NCI-H82 treated with DMSO at 0.1 percent for 48 hours (cell line): ENCODE measurements around the gene ASMT.
"Not testable (repeated sequence)": the region's sequence is repeated elsewhere in the genome, so short reads cannot be mapped to it uniquely, and the experiment has no call there.

Experiments used
- DNase-seq: peaks from one replicate; lab custom pipeline; 2025; ENCODE audit not compliant: unreplicated experiment; lab: John Stamatoyannopoulos, UW

The ASMT gene

DNA sequence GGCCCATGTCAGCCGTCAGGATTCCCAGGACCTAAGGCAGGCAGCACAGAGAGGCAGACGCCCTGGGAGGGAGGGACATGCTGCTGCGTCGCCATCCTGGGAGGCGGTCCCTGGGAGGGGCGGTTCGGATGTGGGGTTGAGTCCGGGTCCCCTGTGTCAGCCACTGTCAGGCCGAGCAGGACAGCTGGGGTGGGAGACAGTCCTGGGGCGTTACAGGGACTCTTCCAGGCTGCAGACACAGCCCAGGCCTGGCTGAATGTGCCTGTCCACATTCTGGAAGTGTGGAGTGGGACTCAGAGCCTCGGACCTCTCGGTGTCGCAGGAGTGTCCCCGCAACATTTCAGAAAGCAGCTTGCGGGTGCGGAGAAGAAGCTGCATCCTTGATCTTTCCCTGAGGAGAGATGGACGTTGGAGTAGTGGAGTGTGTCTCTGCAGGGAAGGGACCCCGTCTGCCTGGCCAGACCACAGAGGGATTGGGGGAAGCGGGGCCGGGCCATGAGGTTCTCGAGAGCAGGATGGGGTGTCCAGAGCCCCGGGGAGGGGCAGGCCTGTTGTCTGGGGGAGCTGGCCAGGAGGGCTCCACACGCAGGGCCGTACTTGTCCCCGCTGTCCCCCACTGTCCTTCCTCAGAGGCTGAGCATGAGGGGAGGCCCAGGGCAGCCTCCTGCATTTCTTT, 17.4 kb upstream of the ASMT start:
- DNase-seq, result no peak

DNA sequence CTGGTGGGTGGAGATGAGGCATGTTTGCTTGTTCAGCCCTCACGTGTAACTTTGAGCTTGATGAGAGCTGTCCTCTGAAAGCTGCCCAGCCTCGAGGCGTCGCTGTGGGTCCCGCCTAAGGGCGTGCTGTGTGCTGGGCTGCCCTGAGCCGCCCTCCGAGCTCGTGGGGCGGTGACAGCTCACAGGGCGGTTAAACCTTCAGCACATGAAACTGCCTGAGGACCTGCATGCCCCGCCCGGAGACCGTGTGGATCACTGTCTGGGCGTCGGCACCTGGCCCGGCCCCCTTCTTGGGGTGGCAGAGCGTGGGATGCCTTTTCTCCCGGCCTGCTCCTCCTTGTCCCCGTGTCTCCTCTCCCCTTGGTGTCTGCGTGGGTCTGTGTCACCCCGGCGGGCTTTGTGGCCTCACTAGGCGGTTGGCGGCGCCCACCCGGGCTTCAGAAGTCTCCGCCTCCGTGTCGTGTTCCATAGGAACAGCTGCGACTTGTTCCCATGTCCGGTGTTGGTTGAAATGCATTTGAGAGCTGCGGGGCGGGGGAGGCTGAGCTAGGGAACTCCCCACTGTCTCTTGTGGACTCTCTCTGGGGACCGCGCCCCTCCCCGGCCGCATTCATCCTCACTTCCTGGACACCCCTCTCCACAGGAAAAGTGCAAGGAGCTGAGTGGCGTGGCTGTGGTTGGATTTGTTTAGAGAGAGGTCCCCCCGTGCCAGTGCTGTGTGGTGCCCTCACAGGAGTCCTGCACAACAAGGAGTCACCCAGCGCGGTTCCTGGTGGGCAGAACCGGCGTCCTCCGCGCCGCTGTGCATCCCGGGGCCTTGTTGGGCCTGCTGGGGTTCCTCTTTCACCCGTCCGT, 16.6 kb upstream of the ASMT start:
- no peak for DNase-seq

DNA sequence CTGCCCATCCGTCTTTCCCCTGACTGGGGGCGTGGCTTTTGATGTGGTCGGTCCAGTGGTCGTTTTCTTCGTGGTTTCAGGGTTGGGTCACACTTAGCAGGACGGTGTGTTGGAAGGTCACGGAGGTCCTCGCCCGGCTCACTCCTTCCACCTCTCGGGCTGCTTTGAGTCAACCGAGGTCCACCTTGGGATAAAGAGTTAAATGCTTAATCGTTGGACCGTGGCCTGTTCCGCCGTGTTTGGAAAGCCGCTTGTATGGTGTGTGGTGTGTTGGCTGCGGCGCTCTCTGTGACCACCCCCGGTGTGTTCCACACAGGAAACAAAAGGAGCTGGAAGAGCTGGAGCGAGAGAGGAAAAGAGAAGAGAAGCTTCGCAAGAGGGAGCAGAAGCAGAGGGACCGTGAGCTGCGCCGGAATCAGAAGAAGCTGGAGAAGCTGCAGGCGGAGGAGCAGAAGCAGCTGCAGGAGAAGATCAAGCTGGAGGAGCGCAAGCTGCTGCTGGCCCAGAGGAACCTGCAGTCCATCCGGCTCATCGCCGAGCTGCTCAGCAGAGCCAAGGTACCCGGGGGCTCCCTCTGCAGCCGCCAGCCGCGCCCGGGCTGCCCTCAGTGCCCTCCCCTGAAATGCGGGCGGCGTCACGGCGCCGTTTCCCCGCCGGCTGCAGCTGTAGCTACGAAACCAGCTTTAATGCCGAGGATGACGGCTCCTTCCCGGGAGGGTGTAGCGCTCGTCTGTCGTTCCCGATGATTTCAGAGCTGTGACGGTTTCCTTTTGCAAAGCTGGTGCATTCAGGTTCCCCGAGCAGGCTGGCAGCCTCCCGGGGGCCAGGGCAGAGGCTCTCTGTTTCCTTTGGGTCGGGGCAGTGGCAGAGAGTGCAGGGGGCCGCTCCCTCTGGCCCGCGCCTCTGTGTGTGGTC, 15.7 kb upstream of the ASMT start:
- no peak for DNase-seq

DNA sequence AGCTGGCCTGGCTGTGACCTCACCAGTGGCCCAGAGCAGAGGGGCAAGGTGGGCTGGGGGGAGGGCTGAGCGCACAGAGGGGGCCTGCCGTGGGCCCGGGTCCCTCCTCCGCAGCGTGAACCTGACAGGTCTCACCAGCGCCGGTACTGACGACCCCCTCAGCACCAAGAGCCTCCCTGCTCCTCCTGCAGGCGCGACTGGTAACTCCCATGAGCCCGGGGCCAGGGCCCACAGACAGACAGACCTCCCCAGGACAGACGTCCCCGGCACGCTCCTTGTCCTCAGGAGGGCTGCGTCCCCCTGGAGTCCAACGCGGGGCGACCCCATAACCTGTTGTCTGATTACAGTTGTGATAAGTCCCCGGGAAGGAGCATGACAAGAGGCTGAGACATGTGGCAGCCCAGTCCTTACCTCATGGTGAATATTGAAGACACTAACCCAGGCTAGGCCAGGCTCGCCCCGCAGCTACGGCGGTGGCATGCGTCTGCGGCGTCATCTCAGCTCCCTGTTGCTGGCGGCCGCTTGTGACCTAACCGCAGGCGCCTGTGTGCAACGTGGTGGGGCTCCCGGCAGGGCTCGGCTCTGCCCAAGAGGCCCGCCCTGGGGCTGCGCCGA, 15.0 kb upstream of the ASMT start:
- DNase-seq, result no peak

DNA sequence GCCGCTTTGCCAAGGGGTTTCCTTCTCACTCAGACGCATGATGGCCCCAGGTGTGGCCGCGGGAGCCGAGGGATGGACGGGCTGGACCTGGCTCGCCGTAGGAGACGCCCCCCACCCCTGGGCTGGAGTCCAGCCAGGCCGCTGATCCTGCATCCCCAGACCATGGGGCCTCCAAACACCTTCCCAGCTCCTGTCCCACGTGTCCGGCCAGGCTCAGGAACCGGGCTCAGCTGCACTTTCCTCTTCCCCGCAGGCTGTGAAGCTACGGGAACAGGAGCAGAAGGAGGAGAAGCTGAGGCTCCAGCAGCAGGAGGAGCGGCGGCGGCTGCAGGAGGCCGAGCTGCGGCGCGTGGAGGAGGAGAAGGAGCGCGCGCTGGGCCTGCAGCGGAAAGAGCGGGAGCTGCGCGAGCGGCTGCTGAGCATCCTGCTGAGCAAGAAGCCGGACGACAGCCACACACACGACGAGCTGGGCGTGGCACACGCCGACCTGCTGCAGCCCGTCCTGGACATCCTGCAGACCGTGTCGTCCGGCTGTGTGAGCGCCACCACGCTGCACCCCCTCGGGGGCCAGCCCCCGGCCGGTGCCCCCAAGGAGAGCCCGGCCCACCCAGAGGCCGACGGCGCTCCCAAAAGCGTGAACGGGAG, 14.3 kb upstream of the ASMT start:
- no peak for DNase-seq

DNA sequence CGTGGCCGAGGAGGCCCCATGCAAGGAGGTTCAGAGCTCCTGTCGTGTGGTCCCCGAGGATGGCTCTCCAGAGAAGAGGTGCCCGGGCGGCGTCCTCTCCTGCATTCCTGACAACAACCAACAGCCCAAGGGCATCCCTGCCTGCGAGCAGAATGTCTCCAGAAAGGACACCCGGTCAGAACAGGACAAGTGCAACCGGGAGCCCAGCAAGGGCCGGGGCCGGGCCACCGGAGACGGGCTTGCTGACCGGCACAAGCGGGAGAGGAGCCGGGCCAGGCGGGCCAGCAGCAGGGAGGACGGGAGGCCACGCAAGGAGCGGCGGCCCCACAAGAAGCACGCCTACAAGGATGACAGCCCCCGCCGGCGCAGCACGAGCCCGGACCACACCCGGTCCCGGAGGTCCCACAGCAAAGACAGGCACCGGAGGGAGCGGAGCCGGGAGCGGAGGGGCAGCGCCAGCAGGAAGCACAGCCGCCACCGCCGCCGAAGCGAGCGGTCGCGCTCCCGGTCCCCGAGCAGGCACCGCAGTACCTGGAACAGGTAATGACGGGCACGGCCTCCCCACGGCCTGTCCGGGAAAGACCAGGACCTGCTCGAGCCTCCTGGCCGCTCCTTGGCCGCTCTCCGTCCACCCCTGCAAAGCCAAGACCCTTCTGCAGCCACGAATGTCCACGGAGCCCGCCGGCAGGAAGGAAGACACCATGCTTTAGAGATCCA, 13.7 kb upstream of the ASMT start:
- no peak for DNase-seq

DNA sequence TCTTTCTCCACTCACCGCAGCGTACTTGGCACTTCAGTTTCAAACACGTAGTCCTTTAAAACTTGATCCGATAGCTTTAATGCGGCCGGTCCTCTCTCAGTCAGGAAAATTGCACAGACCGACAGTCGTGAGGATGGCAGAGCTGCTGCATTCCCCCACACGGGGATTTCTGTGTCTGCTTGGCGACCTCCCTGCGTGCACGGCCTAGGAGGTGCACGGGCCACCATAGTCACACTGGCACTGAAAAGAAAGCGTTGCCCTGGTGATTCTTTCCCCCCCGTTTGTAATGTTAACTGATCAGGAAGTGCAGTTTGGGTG, 13.1 kb upstream of the ASMT start:
- DNase-seq, result no peak

DNA sequence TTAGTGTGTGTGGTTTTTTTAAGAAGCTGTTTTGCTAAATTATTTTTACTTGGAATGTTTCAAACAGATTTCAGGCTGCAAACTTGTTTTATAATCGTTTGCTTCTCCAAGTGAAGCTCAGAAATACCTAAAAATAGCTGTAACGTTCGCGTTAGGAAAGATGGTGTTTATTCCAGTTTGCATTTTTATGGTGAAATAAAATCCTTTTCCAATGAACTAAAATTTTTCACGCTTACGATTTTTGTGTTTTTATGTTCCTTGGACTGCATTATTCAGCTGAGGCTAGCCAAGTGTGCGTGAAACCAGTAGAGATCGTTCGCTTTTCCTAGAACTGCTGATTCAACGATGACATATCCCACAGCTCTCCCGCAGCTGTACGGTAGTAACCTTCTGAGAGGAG, 12.6 kb upstream of the ASMT start:
- DNase-seq, result no peak

DNA sequence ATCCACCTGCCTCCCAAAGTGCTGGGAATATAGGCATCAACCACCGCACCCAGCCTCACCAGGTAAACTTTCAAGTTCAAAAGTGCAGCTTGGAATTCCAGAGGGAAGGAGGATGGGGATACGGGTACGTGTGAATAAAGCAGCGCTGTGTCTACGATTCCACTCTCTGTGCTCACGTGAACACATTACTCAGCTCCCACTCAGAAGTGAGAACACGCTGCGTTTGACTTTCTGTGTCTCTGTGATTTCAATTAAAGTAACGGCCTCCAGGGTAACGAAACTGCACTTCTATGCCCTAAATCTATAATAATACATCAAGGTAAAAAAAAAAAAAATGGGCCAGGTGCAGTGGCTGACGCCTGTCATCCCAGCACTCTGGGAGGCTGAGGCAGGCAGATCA, 8.4 kb upstream of the ASMT start:
- DNase-seq, result no peak

DNA sequence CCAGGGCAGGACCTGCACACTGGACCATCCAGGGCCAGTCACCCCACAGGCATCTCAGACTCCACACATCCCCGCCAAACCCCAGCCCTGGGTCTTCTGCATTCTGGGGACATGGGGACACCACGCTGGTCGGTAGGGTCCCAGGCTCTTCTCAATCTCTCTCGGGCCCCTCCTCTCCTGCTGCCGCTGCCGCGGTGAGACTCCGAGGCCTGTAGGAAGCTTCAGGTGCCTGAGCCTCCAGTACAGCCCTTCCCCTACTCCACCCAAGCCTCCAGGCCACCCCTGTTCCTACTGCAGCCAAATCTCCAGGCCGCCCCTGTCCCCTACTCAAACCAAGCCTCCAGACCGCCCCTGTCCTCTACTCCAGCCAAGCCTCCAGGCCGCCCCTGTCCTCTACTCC, 5.5 kb upstream of the ASMT start:
- DNase-seq, result no peak

DNA sequence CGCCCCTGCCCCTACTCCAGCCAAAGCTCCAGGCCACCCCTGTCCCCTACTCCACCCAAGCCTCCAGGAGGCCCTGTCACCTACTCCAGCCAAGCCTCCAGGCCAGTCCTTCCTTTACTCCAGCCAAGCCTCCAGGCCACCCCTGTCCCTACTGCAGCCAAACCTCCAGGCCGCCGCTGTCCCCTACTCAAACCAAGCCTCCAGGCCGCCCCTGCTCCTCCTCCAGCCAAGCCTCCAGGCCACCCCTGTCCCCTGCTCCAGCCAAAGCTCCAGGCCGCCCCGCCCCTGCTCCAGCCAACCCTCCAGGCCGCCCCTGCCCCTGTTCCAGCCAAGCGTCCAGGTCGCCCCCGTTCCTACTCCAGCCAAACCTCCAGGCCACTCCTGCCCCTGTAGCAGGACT, 5.1 kb upstream of the ASMT start:
- no peak for DNase-seq

DNA sequence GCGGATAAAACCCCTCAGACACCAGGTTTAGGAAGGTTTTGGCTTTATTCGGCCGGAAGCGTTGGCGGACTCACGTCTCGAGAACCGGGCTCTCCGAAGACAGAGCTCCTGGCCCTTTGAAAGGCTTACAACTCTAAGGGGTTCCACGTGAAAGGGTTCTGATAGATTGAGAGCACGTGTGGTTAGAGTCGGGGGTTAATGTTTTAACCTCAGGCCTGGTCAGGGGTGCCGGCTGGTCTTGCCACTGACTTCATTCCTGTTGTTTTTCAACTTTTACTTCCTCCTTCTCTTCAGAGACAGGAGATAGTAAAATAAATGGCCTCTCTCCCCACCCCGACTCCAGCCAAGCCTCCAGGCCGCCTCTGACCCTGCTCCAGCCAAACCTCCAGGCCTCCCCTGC, 4.7 kb upstream of the ASMT start:
- DNase-seq, result no peak

DNA sequence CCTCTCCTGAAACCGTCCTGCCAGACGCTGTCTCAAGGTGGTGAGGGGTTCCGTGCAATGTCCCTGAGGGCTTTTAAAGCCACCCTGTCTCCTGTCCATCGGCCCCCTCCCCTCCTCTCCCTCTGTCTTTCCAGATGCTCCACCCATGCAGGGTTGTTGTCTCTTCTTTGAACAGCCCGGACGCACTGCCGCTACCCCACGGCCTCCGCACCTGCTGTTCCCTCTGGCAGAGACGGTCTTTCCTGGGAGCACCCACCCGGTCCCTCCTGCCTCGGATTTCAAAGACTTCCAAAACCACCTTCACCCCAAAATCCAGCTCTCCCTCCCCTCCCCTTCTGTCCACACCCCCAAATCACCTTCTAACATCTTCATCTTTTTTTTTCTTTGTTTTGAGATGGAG, 4.1 kb upstream of the ASMT start:
- no peak for DNase-seq

DNA sequence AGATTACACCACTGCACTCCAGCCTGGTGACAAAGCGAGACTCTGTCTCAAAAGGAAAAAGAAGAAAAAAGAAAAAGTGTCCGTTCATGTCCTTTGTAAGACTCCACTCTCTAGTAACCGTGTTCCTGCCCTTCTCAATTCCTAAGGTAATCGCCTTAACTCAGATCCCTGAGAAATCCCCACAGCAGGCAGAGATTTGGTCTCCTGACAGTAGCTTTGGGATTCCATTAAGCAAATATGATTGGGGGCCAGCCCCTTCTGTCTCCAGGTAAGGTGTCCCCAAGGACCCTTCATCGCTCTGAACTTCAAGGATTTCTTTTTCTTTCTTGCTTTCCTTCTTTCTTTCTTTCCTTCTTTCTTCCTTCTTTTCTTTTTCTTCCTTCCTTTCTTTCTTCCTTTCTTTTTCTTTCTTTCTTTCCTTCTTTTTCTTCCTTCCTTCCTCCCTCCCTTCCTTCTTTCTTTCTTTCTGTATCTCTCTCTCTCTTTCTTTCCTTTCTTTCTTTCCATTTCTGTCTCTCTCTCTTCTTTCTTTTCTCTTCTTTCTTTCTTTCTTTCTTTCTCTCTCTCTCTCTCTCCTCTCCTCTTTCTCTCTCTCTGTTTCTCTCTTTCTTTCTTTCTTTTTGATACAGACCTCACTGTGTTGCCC, 2.1 kb upstream of the ASMT start:
- peak; percentile 45 for DNase-seq

DNA sequence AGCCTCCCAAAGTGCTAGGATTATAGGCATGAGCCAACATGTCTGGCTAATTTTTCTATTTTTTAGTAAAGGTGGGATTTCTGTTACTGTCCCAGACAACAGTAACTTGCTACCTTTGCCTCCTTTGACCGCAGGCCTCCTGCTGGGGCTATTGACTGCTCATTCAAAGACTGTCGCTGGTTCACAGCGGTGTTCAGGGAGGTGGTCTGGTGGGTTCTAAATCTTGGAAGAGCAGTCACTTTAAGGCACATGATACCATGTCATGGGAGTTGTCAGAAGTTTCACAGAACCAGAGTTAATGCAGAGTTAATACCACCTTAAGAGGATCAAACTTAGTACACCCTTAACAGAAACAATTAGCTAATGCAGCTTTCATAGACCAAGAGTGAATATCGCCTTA, 3.8 kb downstream of the ASMT start:
- peak; percentile 96 for DNase-seq

DNA sequence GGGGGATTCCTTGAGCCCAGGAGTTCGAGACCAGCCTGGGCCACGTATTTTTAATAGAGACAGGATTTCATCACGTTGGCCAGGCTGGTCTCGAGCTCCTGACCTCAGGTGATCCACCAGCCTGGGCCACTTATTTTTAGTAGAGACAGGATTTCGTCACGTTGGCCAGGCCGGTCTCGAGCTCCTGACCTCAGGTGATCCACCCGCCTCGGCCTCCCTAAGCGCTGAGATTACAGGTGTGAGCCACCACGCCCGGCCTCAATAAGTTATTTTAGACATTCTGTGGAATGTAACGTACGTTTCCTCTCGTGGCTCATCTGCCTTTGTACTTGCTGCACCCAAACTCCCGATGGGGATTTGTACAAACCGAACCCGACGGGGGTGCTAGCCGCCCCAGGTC, 8.8 kb downstream of the ASMT start:
- DNase-seq, result no peak

DNA sequence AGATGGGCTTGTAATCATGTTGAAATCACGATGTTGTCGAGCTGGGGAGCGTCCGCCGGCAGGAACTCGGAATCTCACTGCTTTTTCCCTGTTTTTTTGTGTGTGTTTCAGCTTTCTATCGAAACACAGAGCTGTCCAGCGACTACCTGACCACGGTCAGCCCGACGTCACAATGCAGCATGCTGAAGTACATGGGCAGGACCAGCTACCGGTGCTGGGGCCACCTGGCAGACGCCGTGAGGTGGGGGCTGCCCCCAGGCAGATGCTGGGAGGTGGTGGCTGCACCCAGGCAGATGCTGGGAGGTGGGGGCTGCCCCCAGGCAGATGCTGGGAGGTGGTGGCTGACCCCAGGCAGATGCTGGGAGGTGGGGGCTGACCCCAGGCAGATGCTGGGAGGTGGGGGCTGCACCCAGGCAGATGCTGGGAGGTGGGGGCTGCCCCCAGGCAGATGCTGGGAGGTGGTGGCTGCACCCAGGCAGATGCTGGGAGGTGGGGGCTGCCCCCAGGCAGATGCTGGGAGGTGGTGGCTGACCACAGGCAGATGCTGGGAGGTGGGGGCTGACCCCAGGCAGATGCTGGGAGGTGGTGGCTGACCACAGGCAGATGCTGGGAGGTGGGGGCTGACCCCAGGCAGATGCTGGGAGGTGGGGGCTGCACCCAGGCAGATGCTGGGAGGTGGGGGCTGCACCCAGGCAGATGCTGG, 9.4 kb downstream of the ASMT start:
- DNase-seq, result not testable (repeated sequence)

DNA sequence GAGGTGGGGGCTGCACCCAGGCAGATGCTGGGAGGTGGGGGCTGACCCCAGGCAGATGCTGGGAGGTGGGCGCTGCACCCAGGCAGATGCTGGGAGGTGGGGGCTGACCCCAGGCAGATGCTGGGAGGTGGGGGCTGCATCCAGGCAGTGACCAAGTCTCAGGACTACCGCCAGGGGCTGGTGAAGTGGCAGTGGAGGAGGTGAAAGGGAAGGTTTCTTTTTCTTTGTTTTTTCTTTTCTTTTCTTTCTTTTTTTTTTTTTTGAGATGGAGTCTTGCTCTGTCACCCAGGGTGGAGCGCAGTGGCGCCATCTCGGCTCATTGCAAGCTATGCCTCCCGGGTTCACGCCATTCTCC, 10.0 kb downstream of the ASMT start:
- DNase-seq, result not testable (repeated sequence)

DNA sequence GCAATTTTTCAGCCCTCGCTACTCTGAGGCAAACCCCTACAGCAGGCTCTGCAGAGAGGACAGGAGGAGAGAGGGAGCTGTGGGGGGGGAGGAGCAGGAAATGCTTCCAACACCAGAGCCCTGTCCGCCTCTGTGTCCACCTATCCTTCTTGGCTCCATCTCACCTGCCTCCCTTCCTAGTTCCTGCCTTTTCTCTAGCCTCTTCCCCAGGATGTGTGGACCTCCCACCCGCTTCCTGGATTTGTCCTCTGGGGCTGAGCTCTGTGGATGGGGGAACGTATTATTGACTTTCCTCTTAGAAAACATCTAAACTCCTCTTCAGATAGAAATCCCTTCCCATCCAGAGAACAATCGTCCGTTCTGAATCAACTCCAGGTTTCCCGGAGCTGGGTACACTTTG, 14.4 kb downstream of the ASMT start:
- no peak for DNase-seq
